SK-N-SH treated with all-trans-retinoic acid at 6 μM for 48 hours (cell line): ENCODE results near the gene UBASH3B.

Experiments
- ATAC-seq: fragments of 200-7000 bp; cut with Tn5 transposase; 3 replicates; pipeline ENCODE4 v1.9.1; 2020; ENCODE audit warnings: mild to moderate bottlenecking, moderate library complexity
- ARNTL ChIP-seq: fragments of 450-650 bp; formaldehyde crosslinking; IDR thresholded peaks from 2 replicates; pipeline ENCODE4 v1.5.0; 2020; ENCODE audit warnings: low read depth, mild to moderate bottlenecking, moderate library complexity, borderline replicate concordance
- CREB5 ChIP-seq: fragments of 250-450 bp; sonication (Bioruptor Pico); IDR thresholded peaks from 2 replicates; pipeline ENCODE4 v1.5.1; 2020; ENCODE audit warnings: low read depth, mild to moderate bottlenecking, moderate library complexity
- CSRNP3 ChIP-seq: fragments of 250-450 bp; sonication (Bioruptor Pico); IDR thresholded peaks from 2 replicates; pipeline ENCODE4 v1.5.1; 2021; ENCODE audit warnings: mild to moderate bottlenecking, moderate library complexity
- GLIS3 ChIP-seq: fragments of 250-450 bp; sonication (Bioruptor Pico); IDR thresholded peaks from 2 replicates; pipeline ENCODE4 v1.5.0; 2020; ENCODE audit warnings: mild to moderate bottlenecking, moderate library complexity
- PATZ1 ChIP-seq: fragments of 250-450 bp; sonication (Bioruptor Pico); IDR thresholded peaks from 2 replicates; pipeline ENCODE4 v1.8.0; 2020; ENCODE audit warnings: mild to moderate bottlenecking, moderate library complexity, borderline replicate concordance
- PPARA ChIP-seq: fragments of 250-450 bp; sonication (Bioruptor Pico); IDR thresholded peaks from 2 replicates; pipeline ENCODE4 v1.5.0; 2020; ENCODE audit warnings: mild to moderate bottlenecking, borderline replicate concordance
- RARB ChIP-seq: fragments of 250-450 bp; sonication (Bioruptor Pico); IDR thresholded peaks from 2 replicates; pipeline ENCODE4 v1.8.0; 2021; ENCODE audit warnings: mild to moderate bottlenecking, moderate library complexity
- TCF4 ChIP-seq: fragments of 250-450 bp; sonication (Bioruptor Pico); IDR thresholded peaks from 2 replicates; pipeline ENCODE4 v1.8.0; 2021; ENCODE audit warnings: mild to moderate bottlenecking, moderate library complexity, borderline replicate concordance
- ZC3H10 ChIP-seq: fragments of 250-450 bp; sonication (Bioruptor Pico); IDR thresholded peaks from 2 replicates; pipeline ENCODE4 v1.5.1; 2021; ENCODE audit warnings: mild to moderate bottlenecking, moderate library complexity
- ZFP3 ChIP-seq: fragments of 250-450 bp; sonication (Bioruptor Pico); IDR thresholded peaks from 2 replicates; pipeline ENCODE4 v1.5.0; 2020; ENCODE audit warnings: mild to moderate bottlenecking, moderate library complexity
- ZNF565 ChIP-seq: fragments of 450-650 bp; formaldehyde crosslinking; conservative IDR thresholded peaks from 2 replicates; pipeline ENCODE4 v1.5.0; 2020; ENCODE audit warnings: low read depth, mild to moderate bottlenecking, moderate library complexity
- ZNF70 ChIP-seq: fragments of 450-650 bp; formaldehyde crosslinking; IDR thresholded peaks from 2 replicates; pipeline ENCODE4 v1.5.0; 2020; ENCODE audit warnings: mild to moderate bottlenecking, moderate library complexity
- ZNF8 ChIP-seq: fragments of 450-650 bp; formaldehyde crosslinking; IDR thresholded peaks from 2 replicates; pipeline ENCODE4 v1.5.0; 2020; ENCODE audit warnings: mild to moderate bottlenecking, moderate library complexity

Gene UBASH3B

GRCh38 chr11:122690801-122691548 lies 35.5 kb downstream of the UBASH3B start:
- ATAC-seq = peak; percentile 33
- TF ChIP-seq ZNF70 (CRISPR knock-in tag) (no peak), ZNF8 (CRISPR knock-in tag) (no peak), CREB5 (CRISPR knock-in tag) (no peak), ZNF565 (CRISPR knock-in tag) (no peak), CSRNP3 (CRISPR knock-in tag) (no peak), RARB (CRISPR knock-in tag) (no peak)
- TF ChIP-seq, all 23 proteins: peak for 0

- TF ChIP-seq TCF4 (CRISPR knock-in tag) = no peak
- TF ChIP-seq ZNF8 (CRISPR knock-in tag) = no peak
- TF ChIP-seq ZFP3 (CRISPR knock-in tag) = no peak
- TF ChIP-seq GLIS3 (CRISPR knock-in tag) = no peak
- no peak for TF ChIP-seq ZNF565 (CRISPR knock-in tag)
- TF ChIP-seq CSRNP3 (CRISPR knock-in tag) = no peak
- no peak for TF ChIP-seq PPARA (CRISPR knock-in tag)
- no peak for TF ChIP-seq CREB5 (CRISPR knock-in tag)
- no peak for ATAC-seq
These were observed 36.1 kb downstream of the UBASH3B start for GRCh38 chr11:122691549-122692150.

- no peak for TF ChIP-seq CSRNP3 (CRISPR knock-in tag)
- TF ChIP-seq ZFP3 (CRISPR knock-in tag) = no peak
- TF ChIP-seq CREB5 (CRISPR knock-in tag) = no peak
- no peak for TF ChIP-seq PPARA (CRISPR knock-in tag)
- no peak for TF ChIP-seq GLIS3 (CRISPR knock-in tag)
- TF ChIP-seq PATZ1 (CRISPR knock-in tag) = no peak
- no peak for TF ChIP-seq RARB (CRISPR knock-in tag)
- no peak for TF ChIP-seq ARNTL
- no peak for TF ChIP-seq ZC3H10
- TF ChIP-seq ZNF8 (CRISPR knock-in tag) = no peak
- TF ChIP-seq, all 23 proteins: peak for 0
- ATAC-seq = no peak
These were observed 36.9 kb downstream of the UBASH3B start for GRCh38 chr11:122692444-122692843.
